Mesenchymal stem cell (in vitro differentiated cells and primary cell): ENCODE data around the gene ACSS1.
A peak's percentile ranks its signal among the peaks of the same experiment; 100 is the strongest.

ENCODE experiments used
- DNase-seq: peaks from one replicate; pipeline ENCODE4 v3.0.0-alpha.2; 2013
- H2AFZ ChIP-seq: one replicate; pipeline ENCODE4 v1.6.1; 2013; ENCODE audit warnings: low read depth, mild to moderate bottlenecking, control low read depth, inconsistent platforms, low read length, moderate library complexity
- H2AK5ac ChIP-seq: 2 replicates; pipeline ENCODE4 v1.6.1; 2013; ENCODE audit warnings: low read length, moderate library complexity, mild to moderate bottlenecking, inconsistent platforms; ENCODE audit not compliant: severe bottlenecking
- H2BK120ac ChIP-seq: one replicate; pipeline ENCODE4 v1.6.1; 2013; ENCODE audit warnings: low read depth, mild to moderate bottlenecking, inconsistent platforms, low read length, moderate library complexity
- H2BK12ac ChIP-seq, 2 experiments: one replicate each; pipeline ENCODE4 v1.6.1; 2013; ENCODE audit warnings: inconsistent platforms in 2 of 2, low read length in 2 of 2, mild to moderate bottlenecking in 2 of 2, moderate library complexity in 2 of 2, control low read depth in 1 of 2
- H2BK15ac ChIP-seq: one replicate; pipeline ENCODE4 v1.6.1; 2013; ENCODE audit warnings: mild to moderate bottlenecking, low read depth, inconsistent platforms; ENCODE audit not compliant: poor library complexity, severe bottlenecking
- H2BK5ac ChIP-seq: 2 replicates; pipeline ENCODE4 v1.6.1; 2013; ENCODE audit warnings: low read depth, mild to moderate bottlenecking, low read length, control low read depth, inconsistent platforms; ENCODE audit not compliant: poor library complexity, severe bottlenecking
- H3K14ac ChIP-seq, 2 experiments: one replicate each; pipeline ENCODE4 v1.6.1; 2013; ENCODE audit warnings: inconsistent platforms in 2 of 2, low read length in 2 of 2, control low read depth in 1 of 2, mild to moderate bottlenecking in 1 of 2, moderate library complexity in 1 of 2
- H3K18ac ChIP-seq, 2 experiments: one replicate each; pipeline ENCODE4 v1.6.1; 2013; ENCODE audit warnings: inconsistent platforms in 2 of 2, low read length in 2 of 2, control low read depth in 1 of 2, low read depth in 1 of 2, mild to moderate bottlenecking in 1 of 2
- H3K23ac ChIP-seq, 2 experiments: one replicate each; pipeline ENCODE4 v1.6.1; 2013; ENCODE audit warnings: inconsistent platforms in 2 of 2, low read length in 2 of 2, mild to moderate bottlenecking in 2 of 2, moderate library complexity in 2 of 2, control low read depth in 1 of 2
- H3K27ac ChIP-seq: 2 replicates; pipeline ENCODE4 v1.5.1; 2013; ENCODE audit warnings: mild to moderate bottlenecking, moderate library complexity, low read length, control low read depth, inconsistent platforms; ENCODE audit not compliant: poor library complexity, severe bottlenecking
- H3K27me3 ChIP-seq, 2 experiments: 2 replicates each; pipeline versions ENCODE4 v1.6.1 to v1.7.0; 2013; ENCODE audit warnings: low read length in 2 of 2, mild to moderate bottlenecking in 2 of 2, moderate library complexity in 2 of 2, control low read depth in 1 of 2, inconsistent platforms in 1 of 2; ENCODE audit not compliant: control insufficient read depth in 1 of 2, insufficient read depth in 1 of 2
- H3K36me3 ChIP-seq, 2 experiments: 2 replicates each; pipeline versions ENCODE4 v1.6.1 to v1.7.0; 2013; ENCODE audit warnings: low read length in 2 of 2, control low read depth in 1 of 2, inconsistent platforms in 1 of 2, low read depth in 1 of 2, mild to moderate bottlenecking in 1 of 2; ENCODE audit not compliant: insufficient read depth in 2 of 2, control insufficient read depth in 1 of 2
- H3K4ac ChIP-seq, 2 experiments: one replicate each; pipeline ENCODE4 v1.6.1; 2013; ENCODE audit warnings: inconsistent platforms in 2 of 2, low read length in 2 of 2, mild to moderate bottlenecking in 2 of 2, moderate library complexity in 2 of 2, control low read depth in 1 of 2, low read depth in 1 of 2
- H3K4me1 ChIP-seq: 2 replicates; pipeline ENCODE4 v1.6.1; 2013; ENCODE audit warnings: low read depth, low read length, control low read depth; ENCODE audit not compliant: control insufficient read depth, insufficient read depth
- H3K4me2 ChIP-seq: 2 replicates; pipeline ENCODE4 v1.6.1; 2013; ENCODE audit warnings: low read length, mild to moderate bottlenecking, inconsistent platforms; ENCODE audit not compliant: poor library complexity, severe bottlenecking
- H3K4me3 ChIP-seq, 2 experiments: 2 replicates each; pipeline versions ENCODE4 v1.5.1 to v1.7.0; 2013; ENCODE audit warnings: low read length in 2 of 2, mild to moderate bottlenecking in 2 of 2, control low read depth in 1 of 2, low read depth in 1 of 2; ENCODE audit not compliant: insufficient read depth in 1 of 2
- H3K79me1 ChIP-seq: replicated peaks from 2 replicates; pipeline ENCODE4 v1.6.1; 2013; ENCODE audit warnings: mild to moderate bottlenecking, control low read depth, low read length, inconsistent platforms; ENCODE audit not compliant: poor library complexity, severe bottlenecking
- H3K9ac ChIP-seq: 2 replicates; pipeline ENCODE4 v1.7.0; 2013; ENCODE audit warnings: mild to moderate bottlenecking, low read length, moderate library complexity
- H3K9me3 ChIP-seq: 2 replicates; pipeline ENCODE4 v1.7.0; 2013; ENCODE audit warnings: mild to moderate bottlenecking, low read length; ENCODE audit not compliant: control insufficient read depth
- H4K8ac ChIP-seq: one replicate; pipeline ENCODE4 v1.6.1; 2013; ENCODE audit warnings: inconsistent platforms, mild to moderate bottlenecking, low read length, moderate library complexity
- H4K91ac ChIP-seq: one replicate; pipeline ENCODE4 v1.6.1; 2013; ENCODE audit warnings: mild to moderate bottlenecking, low read length, inconsistent platforms
- WGBS: methylation state at CpG from one replicate; pipeline ENCODE4 v1.1.7; 2013; ENCODE audit warnings: mixed read lengths; 5-methylcytosine and 5-hydroxymethylcytosine counted together

ACSS1 gene

GRCh38 chr20:25044660-25045342 lies 13.1 kb downstream of the ACSS1 start:
- no peak overlapping the region for H2AK5ac ChIP-seq
- WGBS = 83% methylated on average over 14 of the region's 14 CpGs
- H3K4me3 ChIP-seq = no peak overlapping the region
- no peak overlapping the region for H2BK5ac ChIP-seq
- no peak overlapping the region for H2BK15ac ChIP-seq
- H3K9ac ChIP-seq = no peak overlapping the region
- peaks cover 0 to 7% of the 10 kb centered on the region in 2 experiments for H3K36me3 ChIP-seq
- H3K27ac ChIP-seq = no peak overlapping the region
- no peak overlapping the region for H4K91ac ChIP-seq
- H3K4me1 ChIP-seq = peaks cover 14% of the 10 kb centered on the region
- H2BK12ac ChIP-seq = no peak overlapping the region
- peaks cover 2% of the 10 kb centered on the region for H3K79me1 ChIP-seq
- no peak overlapping the region for H2AFZ ChIP-seq
- no peak overlapping the region for H2BK120ac ChIP-seq
- no peak overlapping the region for H3K4me2 ChIP-seq
- H4K8ac ChIP-seq = no peak overlapping the region
- no peak for DNase-seq
- H3K23ac ChIP-seq = no peak overlapping the region
- no peaks in the 10 kb centered on the region for H3K9me3 ChIP-seq
- H3K14ac ChIP-seq = no peak overlapping the region
- H3K27me3 ChIP-seq = peaks cover 8 to 26% of the 10 kb centered on the region in 2 experiments
- no peak overlapping the region for H3K4ac ChIP-seq
- H3K18ac ChIP-seq = no peak overlapping the region

GRCh38 chr20:25044261-25044560 lies 13.7 kb downstream of the ACSS1 start:
- H3K14ac ChIP-seq = no peak overlapping the region
- no peak overlapping the region for H3K4me3 ChIP-seq
- peaks cover 0 to 7% of the 10 kb centered on the region in 2 experiments for H3K36me3 ChIP-seq
- H2BK15ac ChIP-seq = no peak overlapping the region
- no peak overlapping the region for H3K4ac ChIP-seq
- H3K9me3 ChIP-seq = no peaks in the 10 kb centered on the region
- peaks cover 2% of the 10 kb centered on the region for H3K79me1 ChIP-seq
- no peak overlapping the region for H3K18ac ChIP-seq
- no peak overlapping the region for H3K23ac ChIP-seq
- no peak overlapping the region for H4K8ac ChIP-seq
- no peak overlapping the region for H2BK12ac ChIP-seq
- no peak overlapping the region for H3K9ac ChIP-seq
- H3K4me2 ChIP-seq = no peak overlapping the region
- WGBS = 94% methylated on average over 5 of the region's 5 CpGs
- no peak overlapping the region for H2BK5ac ChIP-seq
- peaks cover 19% of the 10 kb centered on the region for H3K4me1 ChIP-seq
- H2AFZ ChIP-seq = no peak overlapping the region
- no peak overlapping the region for H2BK120ac ChIP-seq
- H3K27me3 ChIP-seq = peaks cover 8 to 20% of the 10 kb centered on the region in 2 experiments
- DNase-seq = no peak
- H2AK5ac ChIP-seq = no peak overlapping the region
- no peak overlapping the region for H3K27ac ChIP-seq
- no peak overlapping the region for H4K91ac ChIP-seq

- Histone ChIP-seq H3K4ac (no peak overlapping the region), H3K14ac (peak overlapping the region in 1 of 2 experiments; percentile 36), H3K4me1 (peaks cover 21% of the 10 kb centered on the region), H4K8ac (no peak overlapping the region), H3K23ac (no peak overlapping the region), H2BK120ac (no peak overlapping the region), H3K79me1 (peaks cover 2% of the 10 kb centered on the region), H3K4me3 (no peak overlapping the region), H3K9me3 (no peaks in the 10 kb centered on the region), H2AK5ac (no peak overlapping the region), H3K4me2 (no peak overlapping the region), H4K91ac (no peak overlapping the region), H3K27me3 (peaks cover 8 to 20% of the 10 kb centered on the region in 2 experiments), H3K27ac (no peak overlapping the region), H2AFZ (no peak overlapping the region), H2BK15ac (no peak overlapping the region), H3K18ac (no peak overlapping the region), H2BK12ac (no peak overlapping the region), H2BK5ac (no peak overlapping the region), H3K36me3 (peaks cover 0 to 8% of the 10 kb centered on the region in 2 experiments), H3K9ac (no peak overlapping the region)
- 84% methylated on average over 9 of the region's 9 CpGs for WGBS
- DNase-seq = no peak
Measured at GRCh38 chr20:25043499-25044260, 14.3 kb downstream of the ACSS1 start.
